Measurements from ENCODE around the gene KRTAP17-1. TPM values are rescaled to one million over a fixed set of nuclear protein-coding genes. Genes with fewer than 3 reads are reported as not detected.

The KRTAP17-1 gene
- total and polyA plus RNA-seq, 2 of the 4 experiments (the other 2 are of a cell fraction) = not detected

DNA sequence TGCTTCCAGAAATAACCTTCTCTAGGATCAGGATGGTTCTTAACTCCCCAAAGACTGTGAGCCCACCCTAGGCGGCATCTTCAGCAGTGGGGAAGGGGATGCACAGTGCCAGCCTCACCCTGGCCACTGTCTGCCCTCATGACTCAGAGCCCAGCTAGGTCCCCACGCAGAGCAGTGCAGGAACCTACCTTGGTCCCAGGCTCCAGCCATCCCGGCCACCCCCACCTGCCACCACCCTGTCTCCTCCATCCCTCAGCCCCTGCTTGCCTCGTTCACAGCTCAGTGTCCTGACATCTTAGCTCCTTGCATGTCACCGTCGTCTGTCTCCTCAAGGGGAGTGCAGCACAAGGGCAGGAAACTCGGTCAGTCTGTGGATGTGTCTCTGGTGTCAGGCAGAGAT lies 16.1 kb upstream of the KRTAP17-1 start:
- no peak overlapping the region for H4K8ac ChIP-seq (ENCODE audit: low read depth in 2 of 2, low read length in 2 of 2)
- DNase-seq (no peak), ATAC-seq (ENCODE audit: low read depth) (no peak)
- dilution Hi-C loops (cut with HindIII; ENCODE audit: low sequenced_read_pairs, unreplicated experiment) = no loop called here
- H3K9me3 ChIP-seq (ENCODE audit: control insufficient read depth, insufficient read depth, low read length) = no peaks in the 10 kb centered on the region
- H3K36me3 ChIP-seq (ENCODE audit: control insufficient read depth, insufficient read depth, low read length) = no peaks in the 10 kb centered on the region
- no peak overlapping the region for H3K18ac ChIP-seq (ENCODE audit: low read depth, low read length)
- H3K56ac ChIP-seq (ENCODE audit: extremely low read depth, insufficient read depth, low read length) = no peak overlapping the region
- H3K4me2 ChIP-seq (ENCODE audit: low read depth, low read length) = no peak overlapping the region
- H2AFZ ChIP-seq (replicated peaks; ENCODE audit: low read length, poor library complexity) = no peak overlapping the region
- peaks cover 3% of the 10 kb centered on the region for H3K27me3 ChIP-seq (ENCODE audit: control insufficient read depth, insufficient read depth, low read length)
- no peak overlapping the region for H2BK15ac ChIP-seq (ENCODE audit: low read depth, low read length)
- WGBS, 2 experiments (ENCODE audit: extremely low coverage in 2 of 2, insufficient read length in 1 of 2) = 53% methylated on average over 3 of the region's 7 CpGs; no CpG with 5 or more reads in 1 of the 2 experiments
- ChIA-PET CTCF (no interaction called here), POLR2A (ENCODE audit: unreplicated experiment) (interaction anchor here (0.6 kb wide), 1 partner anchor 153 kb away, joined by 3 read pairs; no protein-coding TSS in a partner anchor)
- H3K79me1 ChIP-seq (ENCODE audit: low read depth in 1 of 2, low read length in 2 of 2) = no peaks in the 10 kb centered on the region
- no peak overlapping the region; the same call in 1 of the 2 replicates for H2BK20ac ChIP-seq (ENCODE audit: low read depth, low read length)
- H4K5ac ChIP-seq (ENCODE audit: low read depth, low read length) = no peak overlapping the region
- H3K9me1 ChIP-seq (ENCODE audit: insufficient read depth, low read length) = peaks cover 3% of the 10 kb centered on the region; the same call in 1 of the 2 replicates
- no peak overlapping the region for H3K9ac ChIP-seq (ENCODE audit: low read depth, low read length)
- intact Hi-C loops (cut with micrococcal nuclease) = no loop called here
- H3K4me1 ChIP-seq (ENCODE audit: control insufficient read depth, insufficient read depth, low read length) = no peaks in the 10 kb centered on the region
- H2AK9ac ChIP-seq (replicated peaks; ENCODE audit: low read depth, low read length, poor library complexity) = no peak overlapping the region
- no peaks in the 10 kb centered on the region for H4K20me1 ChIP-seq (ENCODE audit: insufficient read depth, low read length)
- no peak overlapping the region for H2BK5ac ChIP-seq (ENCODE audit: low read depth, low read length, poor library complexity, severe bottlenecking)
- in situ Hi-C loops (cut with MboI; ENCODE audit: low sequenced_read_pairs) = loop anchor here (5.0 kb wide), 1 partner anchor 331 kb away; no protein-coding TSS in a partner anchor
- peak overlapping the region; percentile 72; the same call in 1 of the 2 replicates for H2AK5ac ChIP-seq (ENCODE audit: low read depth, low read length)
- no peak overlapping the region for H3K14ac ChIP-seq (replicated peaks; ENCODE audit: low read depth, low read length)
- H3K4ac ChIP-seq (ENCODE audit: low read depth, low read length) = no peak overlapping the region
- no peak overlapping the region for H3K23ac ChIP-seq (ENCODE audit: low read depth, low read length)
- H3K27ac ChIP-seq (ENCODE audit: insufficient read depth, low read length) = no peak overlapping the region
- TF ChIP-seq CEBPB (IDR thresholded peaks at IDR 0.05; ENCODE audit: low read depth, low read length) (no peak), RFX5 (IDR thresholded peaks at IDR 0.05; ENCODE audit: low read depth, low read length) (no peak), SMC3 (IDR thresholded peaks at IDR 0.05; ENCODE audit: low read depth, low read length) (no peak), FOS (IDR thresholded peaks at IDR 0.05; ENCODE audit: low read depth, low read length) (no peak), ELK1 (IDR thresholded peaks at IDR 0.05; ENCODE audit: borderline replicate concordance, low read depth, low read length) (no peak), POLR2A (IDR thresholded peaks at IDR 0.05; ENCODE audit: low read depth, low read length) (no peak), USF2 (IDR thresholded peaks at IDR 0.05; ENCODE audit: low read depth, low read length) (no peak), CHD1 (IDR thresholded peaks at IDR 0.05; ENCODE audit: low read depth, low read length) (no peak), MAFK (IDR thresholded peaks at IDR 0.05; ENCODE audit: low read depth, low read length) (no peak), NFE2L2 (IDR thresholded peaks at IDR 0.05; ENCODE audit: low read depth, low read length) (no peak), MXI1 (IDR thresholded peaks at IDR 0.05; ENCODE audit: borderline replicate concordance, low read depth, low read length) (no peak), BHLHE40 (IDR thresholded peaks at IDR 0.05; ENCODE audit: low read depth, low read length) (no peak), RAD21 (IDR thresholded peaks at IDR 0.05; ENCODE audit: low read length) (no peak), CTCF (conservative IDR thresholded peaks at IDR 0.05; ENCODE audit: low read depth, low read length) (no peak), RCOR1 (IDR thresholded peaks at IDR 0.05; ENCODE audit: insufficient replicate concordance, low read length) (no peak), MAZ (IDR thresholded peaks at IDR 0.05; ENCODE audit: borderline replicate concordance, low read depth, low read length) (no peak)
- no TSS peak for BruUV-seq (replicated peaks)
- H4K91ac ChIP-seq (ENCODE audit: insufficient read depth, low read depth, low read length) = no peak overlapping the region
- no peak overlapping the region for H3K4me3 ChIP-seq (ENCODE audit: insufficient read depth, low read depth, low read length)
- peak overlapping the region; percentile 54; the same call in 1 of the 2 replicates for H2BK120ac ChIP-seq (ENCODE audit: low read depth, low read length)
